ENCODE data around the gene FBLN1. TPM values are rescaled to one million over a fixed set of nuclear protein-coding genes. Genes with fewer than 3 reads are reported as not detected.
"Not testable (repeated sequence)": the region's sequence is repeated elsewhere in the genome, so short reads cannot be mapped to it uniquely, and the experiment has no call there.

Gene FBLN1
- total RNA-seq, 6 experiments from 2014 or later: 199 to 346 (median 326) TPM

GRCh38 chr22:45490836-45491235, 11.8 kb upstream of the FBLN1 start:
- Mint-ChIP-seq H3K9me3 (peaks cover 29% of the 10 kb centered on the region), H3K36me3 (ENCODE audit: low read depth) (peaks cover 27% of the 10 kb centered on the region), H3K27ac (no peak overlapping the region), H3K27me3 (ENCODE audit: insufficient read depth) (no peaks in the 10 kb centered on the region; the same call in 1 of the 2 replicates), H3K4me3 (no peak overlapping the region), H3K4me1 (ENCODE audit: low read depth) (peaks cover 17% of the 10 kb centered on the region)
- no peak for TF ChIP-seq CTCF (IDR thresholded peaks at IDR 0.05)
- no peak for DNase-seq

GRCh38 chr22:45491841-45492240, 10.8 kb upstream of the FBLN1 start:
- DNase-seq: no peak
- Mint-ChIP-seq H3K9me3 (peaks cover 24% of the 10 kb centered on the region), H3K4me1 (ENCODE audit: low read depth) (peaks cover 27% of the 10 kb centered on the region), H3K27ac (no peak overlapping the region), H3K27me3 (ENCODE audit: insufficient read depth) (no peaks in the 10 kb centered on the region; the same call in 1 of the 2 replicates), H3K36me3 (ENCODE audit: low read depth) (peaks cover 22% of the 10 kb centered on the region), H3K4me3 (no peak overlapping the region)
- no peak for TF ChIP-seq CTCF (IDR thresholded peaks at IDR 0.05)

- H3K36me3 Mint-ChIP-seq (ENCODE audit: low read depth): peaks cover 13% of the 10 kb centered on the region
- H3K27me3 Mint-ChIP-seq (ENCODE audit: insufficient read depth): no peaks in the 10 kb centered on the region
- DNase-seq: no peak
- peaks cover 16% of the 10 kb centered on the region for H3K9me3 Mint-ChIP-seq
- H3K27ac Mint-ChIP-seq: peak overlapping the region; percentile 4
- no peak for TF ChIP-seq CTCF (IDR thresholded peaks at IDR 0.05)
- H3K4me3 Mint-ChIP-seq: no peak overlapping the region
- peaks cover 42% of the 10 kb centered on the region for H3K4me1 Mint-ChIP-seq (ENCODE audit: low read depth)
These were observed 9.4 kb upstream of the FBLN1 start for GRCh38 chr22:45493286-45493771.

GRCh38 chr22:45494306-45494705, 8.4 kb upstream of the FBLN1 start:
- H3K36me3 Mint-ChIP-seq (ENCODE audit: low read depth); H3K4me3 Mint-ChIP-seq; H3K27ac Mint-ChIP-seq; H3K9me3 Mint-ChIP-seq; DNase-seq; H3K27me3 Mint-ChIP-seq (ENCODE audit: insufficient read depth): not testable (repeated sequence)
- peaks cover 43% of the 10 kb centered on the region for H3K4me1 Mint-ChIP-seq (ENCODE audit: low read depth)

DNA sequence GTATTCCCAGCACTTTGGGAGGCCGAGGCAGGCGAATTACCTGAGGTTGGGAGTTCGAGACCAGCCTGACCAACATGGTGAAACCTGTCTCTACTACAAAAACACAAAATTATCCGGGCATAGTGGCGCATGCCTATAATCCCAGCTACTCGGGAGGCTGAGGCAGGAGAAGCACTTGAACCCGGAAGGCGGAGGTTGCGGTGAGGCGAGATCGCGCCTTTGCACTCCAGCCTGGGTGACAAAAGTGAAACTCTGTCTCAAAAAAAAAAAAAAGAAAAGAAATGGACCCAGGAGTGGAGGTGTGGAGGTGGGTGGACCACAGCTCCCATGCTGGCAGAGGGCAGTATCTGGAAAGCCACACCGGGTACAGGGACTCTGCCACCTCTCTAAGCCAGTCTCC, 7.1 kb upstream of the FBLN1 start:
- not testable (repeated sequence) for H3K27me3 Mint-ChIP-seq (ENCODE audit: insufficient read depth); H3K9me3 Mint-ChIP-seq; H3K27ac Mint-ChIP-seq; DNase-seq; H3K4me3 Mint-ChIP-seq; H3K36me3 Mint-ChIP-seq (ENCODE audit: low read depth)
- peaks cover 53% of the 10 kb centered on the region for H3K4me1 Mint-ChIP-seq (ENCODE audit: low read depth)

GRCh38 chr22:45496451-45496941, 6.2 kb upstream of the FBLN1 start:
- H3K9me3 Mint-ChIP-seq: no peaks in the 10 kb centered on the region
- no peaks in the 10 kb centered on the region for H3K36me3 Mint-ChIP-seq (ENCODE audit: low read depth)
- peak overlapping the region; percentile 78; the same call in 1 of the 2 replicates for H3K4me3 Mint-ChIP-seq
- TF ChIP-seq CTCF (IDR thresholded peaks at IDR 0.05): no peak
- no peak overlapping the region for H3K27ac Mint-ChIP-seq
- peaks cover 59% of the 10 kb centered on the region for H3K4me1 Mint-ChIP-seq (ENCODE audit: low read depth)
- no peak for DNase-seq
- no peaks in the 10 kb centered on the region; the same call in 1 of the 2 replicates for H3K27me3 Mint-ChIP-seq (ENCODE audit: insufficient read depth)
